HG02852 (cell line): ENCODE measurements around the gene RPTOR.
"Not testable (repeated sequence)": the region's sequence is repeated elsewhere in the genome, so short reads cannot be mapped to it uniquely, and the experiment has no call there.

Experiments
- ATAC-seq: cut with Tn5 transposase; IDR thresholded peaks from one replicate; pipeline ENCODE4 v1.9.1; 2021; ENCODE audit warnings: mild to moderate bottlenecking, moderate library complexity; ENCODE audit not compliant: unreplicated experiment

The RPTOR gene

DNA sequence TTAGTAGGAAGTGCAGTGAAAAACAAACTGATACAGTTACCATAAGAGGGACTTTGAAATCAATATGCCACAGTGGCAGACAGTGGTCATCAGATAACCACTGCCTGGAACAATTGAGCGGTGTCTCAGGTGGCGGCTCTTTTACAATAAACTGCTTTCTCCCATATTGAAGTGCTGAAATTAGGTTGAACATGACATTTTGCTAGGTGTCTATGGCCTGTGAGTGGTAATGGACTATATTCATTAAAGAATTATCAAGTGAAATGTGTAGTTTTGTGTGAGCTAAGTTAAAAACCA lies 214.7 kb downstream of the RPTOR start:
- ATAC-seq: no peak

DNA sequence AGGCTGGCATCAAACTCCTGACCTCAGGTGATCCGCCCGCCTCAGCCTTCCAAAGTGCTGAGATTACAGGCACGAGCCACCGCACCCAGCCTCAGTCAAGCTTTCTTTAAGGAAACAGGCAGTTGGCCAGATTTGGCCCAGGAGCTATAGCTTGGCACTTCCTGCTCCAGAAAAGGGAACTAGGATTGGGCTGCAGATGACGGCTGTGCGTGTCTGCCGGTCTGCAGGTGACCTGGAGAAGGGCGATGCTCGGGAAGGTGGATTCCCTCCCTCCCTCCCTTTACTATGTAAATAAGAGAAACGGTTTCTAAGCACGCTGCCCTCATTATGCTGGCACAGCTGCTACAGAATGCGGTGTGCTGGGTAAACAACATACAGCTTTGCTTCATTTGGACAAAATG lies 215.9 kb downstream of the RPTOR start:
- ATAC-seq: no peak

- no peak for ATAC-seq
These were observed 216.7 kb downstream of the RPTOR start for GRCh38 chr17:80761110-80761871.

- ATAC-seq: no peak
These were observed 217.4 kb downstream of the RPTOR start for GRCh38 chr17:80762076-80762475.

GRCh38 chr17:80763293-80763867 lies 218.7 kb downstream of the RPTOR start:
- ATAC-seq: no peak

DNA sequence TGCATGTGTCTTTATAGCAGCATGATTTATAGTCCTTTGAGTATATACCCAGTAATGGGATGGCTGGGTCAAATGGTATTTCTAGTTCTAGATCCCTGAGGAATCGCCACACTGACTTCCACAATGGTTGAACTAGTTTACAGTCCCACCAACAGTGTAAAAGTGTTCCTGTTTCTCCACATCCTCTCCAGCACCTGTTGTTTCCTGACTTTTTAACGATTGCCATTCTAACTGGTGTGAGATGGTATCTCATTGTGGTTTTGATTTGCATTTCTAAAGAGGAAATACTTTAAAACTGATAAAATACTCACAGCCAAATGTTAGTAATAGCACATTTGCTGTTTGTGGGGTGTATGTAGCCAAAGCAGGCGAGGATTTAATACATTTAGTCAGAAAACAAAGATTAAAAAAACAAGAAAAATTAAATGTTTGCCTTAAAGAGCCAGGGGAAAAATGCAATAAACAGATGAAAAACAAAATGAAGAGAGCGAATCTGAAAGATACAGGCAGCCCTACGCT lies 220.0 kb downstream of the RPTOR start:
- not testable (repeated sequence) for ATAC-seq

- ATAC-seq: no peak
These were observed 220.8 kb downstream of the RPTOR start for GRCh38 chr17:80765241-80765961.

DNA sequence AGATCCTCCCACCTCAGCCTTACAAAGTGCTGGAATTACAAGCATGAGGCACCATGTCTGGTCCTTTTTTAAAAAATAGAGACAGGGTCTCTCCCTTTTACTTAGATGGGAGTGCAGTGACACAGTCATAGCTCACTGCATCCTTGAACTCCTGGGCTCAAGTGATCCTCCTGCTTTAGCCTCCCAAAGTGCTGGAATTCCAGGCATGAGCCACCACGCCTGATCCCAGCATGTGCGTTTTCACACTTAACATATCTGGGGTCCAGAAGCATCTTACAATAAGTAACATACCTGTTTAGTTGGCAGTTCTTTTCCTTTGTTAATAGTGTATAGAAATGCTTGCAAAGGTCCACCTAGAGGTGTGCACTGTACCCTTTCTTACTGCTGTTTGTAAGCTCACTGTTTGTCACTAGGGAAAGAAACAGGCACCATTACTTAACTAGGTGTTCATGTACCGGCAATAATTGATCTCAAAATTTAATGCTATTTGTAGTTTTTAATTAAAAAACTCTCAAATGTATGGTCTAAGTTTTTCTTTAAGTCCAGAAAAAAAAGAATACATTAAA lies 221.7 kb downstream of the RPTOR start:
- no peak for ATAC-seq

DNA sequence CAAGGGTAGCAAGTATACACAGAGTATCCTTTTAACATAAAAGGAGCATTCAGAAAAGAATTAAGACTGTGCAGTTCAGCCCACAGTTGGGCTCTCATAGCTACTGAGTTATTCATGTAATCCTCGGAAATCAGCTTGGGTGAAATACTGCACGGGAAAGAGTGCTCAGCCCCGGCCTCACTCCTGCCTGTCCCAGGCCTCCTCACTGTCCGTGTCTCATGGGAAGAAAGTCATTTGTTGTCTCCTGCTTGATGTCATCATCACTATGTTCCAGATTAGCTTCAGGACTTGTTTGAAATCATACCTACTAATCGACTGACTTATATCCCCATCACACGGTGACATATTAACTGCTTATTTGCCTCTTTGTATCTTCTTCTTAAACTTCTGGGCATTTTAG lies 223.8 kb downstream of the RPTOR start:
- no peak for ATAC-seq

- no peak for ATAC-seq
These were observed 224.3 kb downstream of the RPTOR start for GRCh38 chr17:80768936-80769335.

DNA sequence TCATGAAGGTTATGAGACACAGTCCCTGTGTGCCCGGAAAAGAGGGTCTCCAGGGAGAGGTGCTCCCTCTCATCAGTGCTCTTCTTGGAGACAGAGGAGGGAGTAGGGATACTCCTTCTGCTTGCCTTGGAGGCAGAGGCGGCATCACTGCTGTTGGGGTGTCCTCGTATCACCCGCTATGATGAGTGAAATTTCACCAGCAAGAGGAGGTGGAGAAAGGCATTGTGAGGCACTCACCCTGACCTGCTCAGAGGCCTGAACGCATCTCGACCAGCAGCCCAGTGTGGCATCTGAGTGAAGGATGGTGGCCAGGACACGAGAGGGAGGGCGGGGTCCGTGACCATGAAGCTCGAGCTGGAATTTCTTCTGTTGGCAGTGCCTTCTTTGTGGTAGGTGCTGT lies 224.9 kb downstream of the RPTOR start:
- ATAC-seq: no peak

GRCh38 chr17:80769936-80770625 lies 225.4 kb downstream of the RPTOR start:
- no peak for ATAC-seq

GRCh38 chr17:80770881-80771611 lies 226.4 kb downstream of the RPTOR start:
- ATAC-seq: no peak

GRCh38 chr17:80771612-80772005 lies 227.0 kb downstream of the RPTOR start:
- no peak for ATAC-seq

DNA sequence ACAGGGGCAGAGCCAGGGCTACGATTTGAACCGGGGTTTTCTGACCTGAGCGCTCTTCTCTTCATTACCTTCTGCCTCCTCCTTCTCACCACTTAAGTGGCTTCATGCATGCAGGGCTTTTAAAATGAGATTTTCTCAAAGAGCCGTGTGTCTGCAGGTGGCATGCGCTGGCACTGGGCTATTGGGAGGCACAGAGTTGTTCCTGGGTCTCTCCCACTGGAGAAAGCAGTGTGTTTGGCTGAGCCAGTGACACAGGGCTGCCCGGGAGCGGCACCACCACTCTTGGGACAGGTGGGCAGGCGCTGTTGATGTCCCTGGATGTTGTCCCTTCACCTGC lies 228.2 kb downstream of the RPTOR start:
- ATAC-seq: no peak

DNA sequence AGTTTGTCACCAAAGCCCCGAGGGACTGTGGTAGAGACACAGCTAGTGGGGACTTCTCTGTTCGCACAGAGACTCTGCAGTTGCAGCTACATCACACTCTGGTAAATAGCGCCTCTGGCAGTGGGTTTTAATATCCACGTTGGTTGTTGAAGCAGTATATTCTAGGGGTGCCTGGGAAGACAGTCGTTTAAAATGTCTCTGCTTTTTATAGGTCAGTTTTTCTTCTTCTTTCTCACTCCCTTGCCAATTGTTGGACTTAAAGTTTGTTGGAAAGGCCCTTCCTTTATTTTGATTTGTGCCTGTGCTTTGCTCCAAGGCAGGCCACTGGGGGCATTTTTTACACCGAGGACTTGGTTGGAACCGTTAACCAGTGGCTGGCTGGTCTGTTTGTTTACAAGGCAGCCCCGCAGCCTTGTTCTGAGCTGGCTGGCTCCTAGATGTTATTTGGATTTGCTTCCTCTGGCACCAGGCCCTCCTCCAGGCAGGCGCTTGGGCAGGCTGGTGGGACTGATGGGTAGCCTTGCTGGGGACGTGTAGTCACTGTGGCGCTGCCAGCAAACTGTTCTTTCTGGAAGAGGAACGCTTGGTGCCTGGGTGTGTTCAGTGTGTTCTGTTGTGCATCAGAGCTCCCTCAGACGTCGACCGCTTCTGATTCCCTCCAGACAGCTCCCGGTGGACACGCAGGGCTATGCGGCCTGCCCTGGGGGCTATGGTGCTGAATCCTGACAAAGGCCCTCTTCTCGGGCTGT lies 228.8 kb downstream of the RPTOR start:
- ATAC-seq: no peak

DNA sequence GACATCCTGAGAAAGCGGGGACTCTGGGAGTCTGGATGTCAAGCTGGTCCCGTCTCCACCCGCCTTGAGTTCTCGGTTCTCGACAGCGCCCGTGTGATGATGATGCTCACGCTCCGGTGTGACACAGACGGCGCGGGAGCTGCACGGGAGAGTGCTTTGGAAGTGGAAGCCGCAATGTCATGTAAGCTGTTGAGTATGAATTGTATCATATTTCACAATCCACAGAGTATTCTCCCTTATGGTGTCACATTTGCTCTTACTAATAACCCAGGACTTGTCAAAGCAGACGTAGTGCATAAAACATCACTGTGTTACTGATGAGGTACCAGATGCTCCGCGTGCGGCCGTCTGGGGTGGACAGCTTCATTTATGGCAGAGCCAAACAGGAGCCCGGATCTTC lies 229.5 kb downstream of the RPTOR start:
- ATAC-seq: no peak

GRCh38 chr17:80774643-80775281 lies 230.1 kb downstream of the RPTOR start:
- no peak for ATAC-seq

DNA sequence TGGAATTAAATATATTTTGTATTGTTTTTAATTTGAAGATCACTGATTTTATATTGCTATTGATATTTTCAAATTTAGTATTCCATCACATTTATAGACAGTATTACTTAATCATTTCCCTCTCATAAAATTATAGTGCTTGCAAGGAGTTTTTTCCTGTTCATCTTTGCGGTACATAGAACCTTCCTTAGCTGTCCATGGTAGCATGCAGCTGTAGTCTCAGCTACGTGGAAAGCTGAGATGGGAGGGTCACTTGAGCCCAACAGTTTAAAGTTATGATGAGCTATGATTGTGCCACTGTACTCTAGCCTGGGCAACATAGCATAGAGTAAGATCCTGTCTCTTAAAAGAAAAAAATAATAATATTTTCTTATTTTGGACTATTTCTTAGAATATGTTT lies 231.2 kb downstream of the RPTOR start:
- no peak for ATAC-seq
